Loucy (cell line): Measurements from ENCODE around the gene MACF1.

Experiments
- CTCF ChIP-seq: fragments of 200-600 bp; sonication (generic); conservative IDR thresholded peaks from 2 replicates; pipeline ENCODE4 v1.5.1; 2014; ENCODE audit warnings: mild to moderate bottlenecking, antibody characterized with exemption, low read length
- EZH2phosphoT487 ChIP-seq: fragments of 200-600 bp; IDR thresholded peaks from 2 replicates; pipeline ENCODE4 v1.6.1; 2018; ENCODE audit warnings: antibody characterized with exemption, mild to moderate bottlenecking, moderate library complexity, borderline replicate concordance

GRCh38 chr1:39484564-39484963 lies 280.1 kb downstream of the MACF1 start:
- no peak for TF ChIP-seq CTCF
- no peak for TF ChIP-seq EZH2phosphoT487
